ENCODE results near the gene C22orf23. TPM values are rescaled to one million over a fixed set of nuclear protein-coding genes. Genes with fewer than 3 reads are reported as not detected.

The C22orf23 gene
- total and polyA plus RNA-seq, 2 of the 13 experiments (the other 11 are each of a cell fraction or from before 2014, with no cell fraction given), result 0.21 to 0.24 TPM

- ATAC-seq, result no peak
- H4K20me1 ChIP-seq (ENCODE audit: insufficient read depth, low read length), result no peaks in the 10 kb centered on the region
- no peak for DNase-seq (ENCODE audit: low spot score)
- no peak for FAIRE-seq
- H3K36me3 ChIP-seq (replicated peaks in 1 of 2; ENCODE audit: control insufficient read depth in 1 of 2, insufficient read depth in 2 of 2, low read length in 2 of 2), result peaks cover 22 to 29% of the 10 kb centered on the region in 2 experiments; a peak in 4 of 5 replicates
- H3K9me3 ChIP-seq (ENCODE audit: low read length), result no peaks in the 10 kb centered on the region
- no peaks in the 10 kb centered on the region for H3K4me1 ChIP-seq (ENCODE audit: insufficient read depth, low read length)
- H3K9ac ChIP-seq (ENCODE audit: insufficient read depth, low read depth, low read length), result no peak overlapping the region
- intact Hi-C loops (cut with micrococcal nuclease; ENCODE audit: unreplicated experiment) (no loop called here), in situ Hi-C loops (cut with HindIII; ENCODE audit: extremely low pct_ligation_motif_present, low pct_unique_long_range_greater_than_20kb) (no loop called here)
- WGBS (ENCODE audit: low lambda C conversion rate), result 96% methylated on average over 10 of the region's 15 CpGs
- ChIA-PET CTCF (ENCODE audit: low intra/inter-chr PET ratio, low total read pairs) (no interaction called here), POLR2A (no interaction called here)
- no peaks in the 10 kb centered on the region for H3K27me3 ChIP-seq (ENCODE audit: control insufficient read depth in 1 of 2, insufficient read depth in 2 of 2, low read length in 2 of 2)
- no peak overlapping the region for H3K4me3 ChIP-seq (replicated peaks in 1 of 3; ENCODE audit: insufficient read depth in 1 of 3, low read depth in 2 of 3, low read length in 3 of 3)
- no peak overlapping the region for H3K27ac ChIP-seq (ENCODE audit: extremely low read length, insufficient read depth, low read length)
- no peaks in the 10 kb centered on the region for H3K79me2 ChIP-seq (ENCODE audit: insufficient read depth, low read length)
- TF ChIP-seq RAD51 (IDR thresholded peaks at IDR 0.05; ENCODE audit: borderline replicate concordance) (no peak), REPIN1 (CRISPR knock-in tag; IDR thresholded peaks at IDR 0.05; ENCODE audit: borderline replicate concordance, low read depth) (no peak), AGO2 (optimal IDR thresholded peaks at IDR 0.05; ENCODE audit: low read depth, low read length) (peak; percentile 22), ZNF713 (CRISPR knock-in tag; IDR thresholded peaks at IDR 0.05) (no peak), FOXA3 (CRISPR knock-in tag; IDR thresholded peaks at IDR 0.05) (no peak)
- H2AFZ ChIP-seq (ENCODE audit: low read length), result no peak overlapping the region
- BruUV-seq (replicated peaks), result no TSS peak
- no peak overlapping the region for H3K4me2 ChIP-seq (ENCODE audit: low read depth, low read length)
Measured at GRCh38 chr22:37925767-37926166, 27.6 kb downstream of the C22orf23 start.

- Histone ChIP-seq H4K20me1 (ENCODE audit: insufficient read depth, low read length) (no peaks in the 10 kb centered on the region), H3K27ac (ENCODE audit: extremely low read length, insufficient read depth, low read length) (no peak overlapping the region), H3K36me3 (replicated peaks in 1 of 2; ENCODE audit: control insufficient read depth in 1 of 2, insufficient read depth in 2 of 2, low read length in 2 of 2) (peaks cover 22 to 29% of the 10 kb centered on the region in 2 experiments; a peak in 4 of 5 replicates), H2AFZ (ENCODE audit: low read length) (no peak overlapping the region), H3K79me2 (ENCODE audit: insufficient read depth, low read length) (no peaks in the 10 kb centered on the region), H3K4me3 (replicated peaks in 1 of 3; ENCODE audit: insufficient read depth in 1 of 3, low read depth in 2 of 3, low read length in 3 of 3) (no peak overlapping the region), H3K9me3 (ENCODE audit: low read length) (no peaks in the 10 kb centered on the region), H3K27me3 (ENCODE audit: control insufficient read depth in 1 of 2, insufficient read depth in 2 of 2, low read length in 2 of 2) (no peaks in the 10 kb centered on the region), H3K4me1 (ENCODE audit: insufficient read depth, low read length) (no peaks in the 10 kb centered on the region), H3K4me2 (ENCODE audit: low read depth, low read length) (no peak overlapping the region), H3K9ac (ENCODE audit: insufficient read depth, low read depth, low read length) (no peak overlapping the region)
- DNase-seq (ENCODE audit: low spot score), result no peak
- TF ChIP-seq HNF1A (IDR thresholded peaks at IDR 0.05; ENCODE audit: low read depth) (no peak), HNF1A (CRISPR knock-in tag; IDR thresholded peaks at IDR 0.05; ENCODE audit: borderline replicate concordance) (no peak)
- no peak for ATAC-seq
- CTCF ChIA-PET (ENCODE audit: low intra/inter-chr PET ratio, low total read pairs), result no interaction called here
- WGBS (ENCODE audit: low lambda C conversion rate), result 90% methylated on average over 3 of the region's 3 CpGs
- POLR2A ChIA-PET, result no interaction called here
- BruUV-seq (replicated peaks), result no TSS peak
- intact Hi-C loops (cut with micrococcal nuclease; ENCODE audit: unreplicated experiment) (no loop called here), in situ Hi-C loops (cut with HindIII; ENCODE audit: extremely low pct_ligation_motif_present, low pct_unique_long_range_greater_than_20kb) (no loop called here)
- no peak for FAIRE-seq
Measured at GRCh38 chr22:37925330-37925729, 28.1 kb downstream of the C22orf23 start.

All from HepG2 (cell line).